Measurements from ENCODE around the gene THRB.

The THRB gene

DNA sequence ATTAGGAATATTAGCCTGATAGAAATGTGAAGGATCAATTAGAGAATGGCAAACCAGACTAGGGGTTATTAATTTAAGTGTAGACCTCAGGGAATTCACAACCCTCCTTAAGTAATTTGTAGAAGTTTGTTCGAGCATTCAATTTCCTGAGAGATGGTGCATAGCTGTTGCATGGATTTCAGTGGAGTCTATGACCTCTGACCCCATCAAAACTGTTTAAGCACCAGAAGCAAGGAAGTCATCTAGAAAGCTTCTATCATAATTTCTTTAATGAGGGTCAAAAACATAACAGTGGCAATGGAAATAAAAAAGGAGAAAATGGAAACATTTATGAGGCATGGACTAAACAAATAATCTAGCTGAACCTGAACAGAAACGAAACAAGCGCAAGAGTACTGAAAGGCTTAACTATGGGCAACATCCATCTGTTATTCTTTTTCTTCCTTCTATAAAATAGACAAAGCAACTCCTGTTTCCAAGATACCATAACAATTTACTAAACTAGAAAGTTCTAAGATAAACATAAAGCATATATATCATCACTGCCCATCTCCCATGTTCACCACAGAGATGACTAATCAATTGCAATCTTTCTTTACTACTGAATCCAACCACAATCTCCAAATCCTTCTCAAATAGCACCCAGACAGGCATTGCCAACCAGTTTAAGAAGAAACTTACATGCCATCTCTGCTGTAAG is 151.4 kb downstream of the THRB start:
- no peak for DNase-seq

DNA sequence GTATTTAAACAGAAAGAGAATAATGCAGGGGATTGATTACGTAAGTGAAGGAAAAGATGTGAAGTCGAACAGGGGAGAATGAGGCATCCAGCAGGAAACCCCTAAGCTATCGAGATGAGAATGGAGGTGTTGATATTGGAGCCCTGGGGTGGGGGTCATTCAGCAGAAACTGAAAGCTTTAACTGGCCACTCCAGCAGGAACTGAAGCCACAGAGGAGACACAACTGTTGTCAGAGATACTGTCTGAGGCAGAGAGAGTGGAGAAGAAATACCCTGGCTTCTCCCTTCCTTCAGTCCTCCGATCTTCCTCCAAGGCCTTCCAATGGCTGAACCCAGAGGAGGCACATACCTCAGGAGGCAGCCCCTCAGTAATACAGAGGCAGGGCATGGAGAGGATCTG is 152.4 kb downstream of the THRB start:
- no peak for DNase-seq

DNA sequence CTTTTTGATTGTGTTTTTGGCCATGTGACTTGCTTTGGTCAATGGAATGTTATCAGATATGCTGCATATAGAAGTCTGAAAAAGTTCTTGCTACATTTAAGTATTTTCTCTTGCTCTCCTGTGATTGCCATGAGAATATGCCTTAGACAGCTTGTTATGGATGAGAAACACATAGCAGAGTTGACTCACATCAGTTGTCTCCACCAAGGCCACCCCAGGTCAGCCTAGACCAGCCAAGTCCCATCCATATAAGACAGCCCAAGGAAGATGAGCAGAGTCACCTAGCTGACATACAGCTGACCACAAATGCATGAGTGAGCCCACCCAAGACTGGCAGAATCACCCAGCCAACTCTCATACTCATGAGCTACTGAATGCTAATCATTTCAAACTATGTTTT is 153.0 kb downstream of the THRB start:
- DNase-seq = no peak

DNA sequence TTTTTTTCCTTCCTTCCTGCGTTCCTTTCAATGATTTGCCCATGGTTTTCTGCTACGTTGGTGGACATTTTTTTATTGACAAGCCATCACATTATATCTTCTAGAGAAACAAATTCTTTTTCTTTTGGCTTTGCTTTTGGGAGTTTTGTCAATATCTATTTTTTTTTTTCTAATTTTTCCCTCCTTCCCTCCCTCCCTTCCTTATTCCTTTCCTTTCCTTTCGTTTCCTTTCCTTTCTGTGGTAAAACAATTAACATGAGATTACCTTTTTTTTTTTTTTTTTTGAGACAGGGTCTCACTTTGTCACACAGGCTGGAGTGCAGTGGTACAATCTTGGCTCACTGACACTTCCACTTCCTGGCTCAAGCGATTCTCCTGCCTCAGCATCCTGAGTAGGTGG is 153.7 kb downstream of the THRB start:
- DNase-seq = no peak

DNA sequence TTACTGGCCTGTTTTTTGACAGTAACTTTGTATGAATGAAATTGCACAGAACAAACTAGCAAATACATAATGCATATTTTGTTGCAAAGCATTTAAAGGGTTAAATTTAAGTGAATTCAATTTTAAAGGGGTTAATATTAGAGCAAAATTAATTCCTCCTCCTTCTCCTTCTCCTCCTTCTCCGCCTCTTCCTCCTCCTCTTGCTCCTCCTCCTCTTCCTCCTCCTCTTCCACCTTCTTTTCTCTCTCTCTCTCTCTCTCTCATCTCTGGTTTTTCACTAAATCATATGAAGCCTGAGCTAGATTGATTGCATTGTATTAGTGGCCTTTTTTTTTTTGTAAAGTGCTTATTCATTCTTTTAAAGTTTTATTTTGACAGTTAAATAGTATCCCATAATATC is 154.5 kb downstream of the THRB start:
- DNase-seq = no peak

DNA sequence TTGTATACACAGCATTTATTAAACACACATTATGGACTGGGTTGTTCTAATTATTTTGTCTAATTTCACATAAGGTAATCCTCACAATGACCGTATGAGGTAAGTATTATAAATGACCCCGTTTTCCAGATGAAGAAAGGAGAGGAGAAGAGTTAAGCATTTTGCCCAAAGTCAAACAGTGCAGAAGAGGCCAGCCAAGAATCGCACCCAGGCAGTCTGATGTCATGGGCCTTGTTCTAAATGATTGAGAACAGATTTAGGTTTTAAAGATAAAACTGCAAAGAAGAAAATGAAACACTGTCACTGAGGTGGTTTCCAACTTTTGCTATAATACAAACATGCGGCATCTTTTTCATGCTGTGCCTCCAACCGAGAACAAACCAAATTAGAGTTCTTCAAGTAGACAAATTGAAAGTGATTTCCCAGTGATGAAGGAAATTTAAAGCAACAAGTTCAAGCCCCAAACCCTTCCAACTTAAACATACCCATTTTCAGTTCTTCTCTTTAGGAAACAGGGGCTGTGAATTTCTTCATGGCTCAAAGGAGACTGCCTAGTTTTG is 155.3 kb downstream of the THRB start:
- DNase-seq = no peak

DNA sequence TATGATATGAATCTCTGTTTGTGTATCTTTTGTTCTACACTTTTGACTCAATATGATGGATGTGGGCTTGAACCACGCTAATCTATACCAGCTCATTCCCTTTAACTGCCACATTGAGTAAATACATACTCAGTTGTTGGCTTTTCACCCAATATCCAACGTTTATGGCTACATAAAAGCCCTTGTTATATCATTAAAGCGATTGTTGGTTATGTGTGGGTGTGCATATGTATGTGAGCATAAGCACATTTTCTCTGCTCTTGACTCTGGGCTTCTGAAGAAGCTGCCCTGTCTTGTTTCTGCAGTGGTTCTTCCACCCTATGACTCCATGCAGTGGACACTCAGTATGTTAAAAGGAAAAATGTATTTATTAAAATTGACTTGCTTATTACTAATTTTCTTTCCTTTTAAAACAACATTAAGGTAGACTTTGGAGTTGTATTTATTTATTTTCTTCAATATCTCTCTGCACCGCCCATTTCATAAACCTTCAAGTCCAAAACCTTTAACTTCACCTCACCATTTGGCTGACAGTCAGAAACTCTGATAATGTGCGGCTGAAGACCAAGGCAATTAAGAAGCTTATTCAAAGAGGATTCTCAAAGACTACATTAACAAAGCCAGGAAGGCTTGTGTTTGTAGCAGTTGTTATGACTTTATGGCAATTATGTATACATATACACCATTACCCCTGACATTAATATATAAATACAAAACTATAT is 156.1 kb downstream of the THRB start:
- DNase-seq = no peak

DNA sequence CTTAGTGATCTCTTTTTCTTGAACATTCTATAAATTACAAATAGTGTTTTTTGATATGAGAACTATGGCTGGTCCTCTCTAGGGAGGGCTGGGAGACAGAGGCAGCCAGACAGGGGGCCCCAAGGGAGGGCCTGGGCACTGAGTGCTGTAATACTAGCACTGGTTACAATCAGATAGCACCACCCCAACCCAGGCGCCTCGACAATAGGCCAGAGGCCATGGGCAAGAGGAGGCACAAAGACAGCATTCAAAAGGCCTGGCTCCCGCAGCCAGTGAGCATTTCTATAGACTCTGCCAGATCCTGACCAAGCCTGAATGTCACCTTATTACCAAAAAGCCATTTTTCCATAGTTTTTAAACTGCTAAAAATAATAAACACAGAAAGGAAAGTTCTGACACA is 158.5 kb downstream of the THRB start:
- DNase-seq = no peak

DNA sequence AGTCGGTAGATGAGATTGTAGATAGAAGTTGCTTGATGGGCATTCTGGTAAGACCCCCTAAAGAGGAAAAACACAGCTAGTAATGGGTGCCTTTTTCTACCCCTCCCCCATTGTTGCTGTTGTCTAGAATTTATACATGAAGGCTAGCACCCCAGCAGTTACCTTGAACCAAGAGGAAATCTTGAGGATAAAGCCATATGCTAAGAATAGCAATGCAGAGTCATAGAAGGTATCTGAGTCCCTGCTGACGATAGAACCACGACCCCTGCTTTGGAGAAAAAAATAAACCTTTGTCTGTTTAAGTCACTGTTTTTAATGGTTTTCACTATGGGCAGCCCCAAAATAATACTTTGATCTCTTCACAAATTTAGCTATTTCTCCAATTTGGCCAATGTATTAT is 162.6 kb downstream of the THRB start:
- DNase-seq = no peak

DNA sequence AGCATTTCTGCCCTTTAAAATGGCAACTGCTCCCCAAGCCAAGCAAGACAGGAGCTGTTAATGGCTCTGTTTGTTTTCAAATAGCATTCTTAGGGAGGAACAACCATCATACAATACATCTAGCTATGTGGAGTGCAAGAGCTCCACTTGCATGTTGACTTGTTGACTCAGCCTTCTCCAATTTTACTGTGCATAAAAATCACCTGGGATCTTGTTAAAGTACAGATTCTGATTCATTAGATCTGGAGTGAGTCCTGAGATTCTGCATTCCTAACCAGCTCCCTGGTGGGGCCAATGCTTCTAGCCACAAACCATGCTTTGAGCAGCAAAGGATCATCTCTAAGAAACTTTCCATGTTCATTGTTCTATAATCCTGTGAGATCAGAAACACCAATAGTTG is 171.4 kb downstream of the THRB start:
- no peak for DNase-seq

DNA sequence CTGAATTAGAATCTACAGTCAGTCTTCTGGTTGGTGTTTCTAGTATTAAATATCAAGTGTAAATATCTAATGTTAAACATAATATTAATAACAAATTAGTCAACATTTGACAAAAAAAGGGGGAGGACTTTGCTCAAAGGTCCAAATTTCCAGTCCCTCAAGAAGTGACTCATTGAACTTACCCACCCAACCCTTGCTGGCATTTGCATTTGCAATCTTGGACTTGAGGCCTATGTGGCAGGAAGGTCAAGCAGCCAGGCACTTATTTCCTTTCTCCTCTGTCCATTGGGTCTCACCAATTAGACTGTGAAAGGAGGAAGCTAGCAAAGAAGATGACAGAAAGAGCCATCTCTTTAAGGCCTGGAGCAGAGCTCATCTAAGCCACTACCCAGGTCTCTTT is 174.0 kb downstream of the THRB start:
- DNase-seq = no peak

DNA sequence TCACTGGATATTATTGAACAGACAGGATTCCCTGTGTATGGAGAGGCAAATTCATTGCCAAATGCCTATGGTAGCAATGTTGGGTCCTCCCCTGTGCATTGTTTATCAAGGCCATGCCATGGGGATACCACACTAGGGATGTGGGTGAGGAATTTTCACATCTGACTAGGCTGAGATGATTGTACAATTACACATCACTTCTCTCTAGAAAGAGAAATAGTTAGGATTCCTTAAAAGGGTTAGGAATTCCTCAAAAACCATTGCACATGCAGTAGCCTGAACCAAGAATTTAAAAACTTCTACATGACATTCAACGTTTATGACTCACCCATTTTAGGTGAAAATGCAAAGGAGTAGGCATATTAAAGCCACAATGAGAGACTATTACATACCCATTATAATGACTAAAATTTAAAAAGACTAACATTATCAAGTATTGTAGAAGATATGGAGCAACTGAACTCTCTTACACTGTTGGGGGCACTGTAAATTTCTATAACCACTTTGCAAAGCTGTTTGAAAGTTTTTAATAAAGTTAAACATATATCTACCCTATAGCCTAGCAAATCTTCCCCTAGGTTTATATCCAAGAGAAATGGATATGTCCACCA is 175.9 kb downstream of the THRB start:
- no peak for DNase-seq

DNA sequence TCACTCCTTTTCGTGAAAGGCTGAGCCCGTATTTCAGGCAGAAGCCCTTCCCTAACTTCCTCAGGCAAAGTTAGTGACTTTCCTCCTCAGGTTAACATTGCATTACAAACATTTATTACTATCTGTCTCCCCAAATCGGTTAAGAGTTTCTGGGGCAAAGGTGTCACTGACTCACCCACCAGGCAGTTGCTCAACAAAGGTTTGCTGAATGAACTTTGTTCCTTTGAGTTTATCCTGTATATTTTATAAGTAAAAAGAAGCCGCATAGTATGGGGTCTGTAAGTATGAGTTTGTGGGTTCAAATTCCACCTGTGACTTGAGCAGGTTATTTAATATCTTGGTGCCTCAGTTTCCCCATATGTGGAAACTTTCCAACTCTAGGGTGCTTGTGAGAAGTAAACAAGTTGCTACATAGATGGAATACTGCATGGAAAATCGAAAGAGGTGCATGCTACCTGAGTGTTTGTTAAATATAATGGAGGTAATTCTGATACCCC is 177.7 kb downstream of the THRB start:
- DNase-seq = no peak

DNA sequence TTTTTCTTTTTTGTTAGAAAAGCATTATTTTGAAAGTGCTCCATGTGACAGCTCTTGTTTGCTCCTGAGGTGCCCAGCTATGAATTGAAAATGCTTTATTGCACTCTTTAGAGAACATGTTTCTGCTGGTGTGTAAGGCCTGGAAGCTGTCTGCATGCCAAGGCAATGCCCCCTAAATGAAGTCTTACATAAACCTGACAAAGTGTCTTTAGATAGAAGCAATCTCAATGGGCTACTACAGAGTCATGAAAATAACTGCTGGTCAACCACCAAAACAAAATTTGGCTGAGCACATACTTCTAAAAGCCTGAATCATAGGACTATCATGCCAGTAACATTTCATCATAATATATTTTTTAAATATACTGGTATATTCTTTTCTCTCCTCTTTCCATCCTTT is 178.7 kb downstream of the THRB start:
- no peak for DNase-seq

DNA sequence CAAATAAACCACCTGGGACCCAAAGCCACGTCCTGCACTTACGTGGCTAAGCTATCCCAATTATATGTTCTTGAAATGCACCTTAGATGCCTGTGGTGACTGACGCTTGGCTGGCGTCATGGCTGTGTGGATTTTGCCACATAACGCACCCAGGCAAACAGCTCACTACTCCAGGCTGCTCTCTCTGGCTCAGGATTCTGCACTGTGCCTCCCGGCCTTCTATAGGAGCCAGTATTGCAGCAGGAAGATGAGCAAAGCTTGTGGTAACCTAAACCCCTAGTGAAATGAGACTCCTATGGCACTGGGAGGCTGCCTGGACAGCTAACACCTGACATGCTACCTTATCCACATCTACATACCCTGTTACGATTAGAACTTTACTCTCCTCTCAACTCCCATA is 179.3 kb downstream of the THRB start:
- no peak for DNase-seq

DNA sequence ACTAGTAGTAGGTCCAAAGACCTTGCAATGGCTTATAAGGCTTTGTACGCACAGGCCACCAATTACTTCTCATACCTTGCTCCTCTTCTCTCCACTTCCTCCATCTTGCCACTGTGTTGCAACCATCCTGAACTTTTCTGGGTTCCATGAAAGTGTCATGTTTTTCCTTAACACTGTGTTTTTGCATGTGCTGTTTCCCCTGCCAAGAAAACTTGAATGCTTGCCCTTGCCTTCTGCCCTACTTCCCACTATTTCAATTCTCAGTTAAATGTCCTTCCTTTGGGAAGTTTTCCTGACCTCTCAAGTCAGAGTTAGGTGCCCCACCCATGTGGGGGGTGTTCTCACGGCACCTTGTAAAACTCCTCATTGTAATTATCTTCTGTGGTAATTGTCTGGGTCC is 182.8 kb downstream of the THRB start:
- DNase-seq = no peak

DNA sequence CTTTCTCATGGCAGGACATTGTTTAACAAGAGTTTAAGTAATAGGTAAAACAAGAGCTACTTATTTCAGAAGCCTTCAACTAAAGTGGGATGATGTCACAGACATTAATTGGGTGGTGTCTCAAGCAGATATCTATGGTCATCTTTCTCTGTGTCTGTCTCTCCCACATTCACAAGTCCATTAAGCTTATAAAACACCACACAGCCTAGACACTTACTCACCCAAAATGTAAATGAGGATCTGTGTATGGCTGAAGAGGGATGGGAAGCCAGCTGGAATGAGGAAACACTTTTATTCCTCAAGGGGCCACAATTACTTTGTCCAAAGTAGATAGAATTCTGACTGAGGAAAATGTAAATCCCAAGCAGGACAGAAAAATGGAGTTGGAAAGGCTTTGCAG is 183.8 kb downstream of the THRB start:
- no peak for DNase-seq

DNA sequence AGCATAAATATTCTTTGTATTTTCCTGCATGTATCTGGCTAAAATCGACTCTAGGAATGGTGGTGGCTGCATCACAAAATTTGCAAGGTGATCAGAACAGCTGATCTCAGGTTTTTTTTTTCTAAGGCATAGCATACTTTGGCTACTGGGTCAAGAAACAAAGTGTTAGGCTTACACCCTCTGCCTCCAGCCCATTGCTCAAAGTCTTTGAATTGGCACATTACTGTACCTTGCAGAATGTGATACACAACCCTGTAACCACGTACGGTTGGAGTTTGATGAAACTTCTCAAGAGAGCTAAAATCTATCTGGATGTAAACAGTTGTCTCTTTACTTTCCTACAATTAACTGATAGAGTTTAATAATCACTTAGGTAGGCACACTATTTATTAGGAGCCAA is 188.1 kb downstream of the THRB start:
- DNase-seq = no peak

DNA sequence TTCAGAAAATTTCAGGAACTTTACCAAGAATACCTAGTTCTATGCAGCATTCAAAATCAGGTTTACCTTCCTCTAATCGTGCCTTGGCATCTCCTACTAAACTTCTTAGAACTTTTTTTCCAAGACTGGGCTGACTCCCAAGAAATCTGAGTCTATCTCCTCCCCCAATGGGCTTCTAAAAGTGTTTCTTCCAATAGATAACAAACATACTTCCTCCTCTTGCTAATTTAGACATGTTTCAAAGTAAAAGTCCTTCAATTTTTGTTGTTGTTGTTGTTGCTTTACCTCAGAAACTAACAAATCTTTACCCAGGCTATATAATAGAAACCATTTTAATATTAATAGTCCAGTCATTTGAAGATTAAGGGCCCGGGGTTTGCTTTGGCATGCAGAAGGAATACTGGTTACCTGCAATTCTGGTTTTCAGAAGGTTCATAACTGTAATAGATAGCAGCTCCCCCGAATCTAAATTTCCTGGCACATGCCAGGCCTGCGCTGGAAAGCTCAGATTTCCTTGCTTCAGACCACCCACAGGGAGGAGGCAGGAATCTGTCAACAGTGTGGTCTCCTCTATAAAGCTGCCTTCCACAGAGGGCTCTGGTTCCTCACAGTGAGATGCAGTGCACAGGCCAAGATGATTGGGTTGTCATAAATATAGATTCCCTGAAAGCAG is 188.7 kb downstream of the THRB start:
- DNase-seq = no peak

DNA sequence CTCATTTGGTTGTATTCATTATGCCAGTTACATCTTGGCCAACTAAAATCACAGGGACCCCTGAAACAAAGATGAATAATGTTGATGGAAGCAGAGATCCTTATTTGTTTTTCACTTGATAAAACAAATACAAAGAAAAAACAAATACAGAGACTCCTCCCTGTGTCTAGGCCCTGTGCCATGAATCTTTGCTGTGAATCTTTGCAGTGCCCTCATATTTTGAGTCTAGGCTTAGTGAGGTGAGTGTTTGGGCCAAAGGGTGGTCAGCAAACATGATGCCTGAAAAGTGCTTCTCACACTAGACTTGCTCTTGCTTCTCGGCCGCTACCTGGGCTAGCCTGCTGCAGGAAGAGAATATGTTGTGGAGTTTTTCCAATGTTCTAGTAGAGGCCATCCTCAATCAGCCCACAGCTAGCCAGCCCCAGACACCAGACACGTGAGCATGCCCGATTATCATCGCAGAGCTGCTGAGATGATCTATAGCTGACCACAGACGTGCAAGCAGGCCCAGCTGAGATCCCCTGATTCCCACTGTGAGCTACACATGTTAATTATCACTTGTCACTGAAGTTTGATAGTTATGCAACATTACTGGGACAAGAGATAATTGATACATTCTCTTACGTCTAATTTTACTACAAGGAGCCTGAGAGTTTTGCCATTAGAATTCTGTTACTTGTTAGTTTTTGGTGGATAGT is 191.4 kb downstream of the THRB start:
- no peak for DNase-seq

DNA sequence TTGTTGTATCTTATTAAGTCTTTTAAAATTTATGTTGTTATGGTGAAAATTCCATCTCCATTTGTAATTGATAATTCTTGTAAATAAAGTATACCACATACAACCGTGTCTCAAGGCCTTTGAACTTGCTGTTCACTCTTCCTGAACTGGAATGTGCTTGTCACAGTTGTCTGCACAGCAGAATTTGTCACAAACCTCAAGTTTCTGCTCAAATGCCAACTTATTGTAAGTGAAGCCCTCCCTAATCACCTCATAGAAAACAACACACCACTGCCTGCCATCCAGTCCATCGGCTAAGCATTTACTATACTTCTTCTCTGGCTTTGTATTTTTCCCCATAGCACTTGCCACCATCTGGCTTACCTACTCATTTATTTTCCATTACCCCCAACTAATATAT is 192.3 kb downstream of the THRB start:
- no peak for DNase-seq

DNA sequence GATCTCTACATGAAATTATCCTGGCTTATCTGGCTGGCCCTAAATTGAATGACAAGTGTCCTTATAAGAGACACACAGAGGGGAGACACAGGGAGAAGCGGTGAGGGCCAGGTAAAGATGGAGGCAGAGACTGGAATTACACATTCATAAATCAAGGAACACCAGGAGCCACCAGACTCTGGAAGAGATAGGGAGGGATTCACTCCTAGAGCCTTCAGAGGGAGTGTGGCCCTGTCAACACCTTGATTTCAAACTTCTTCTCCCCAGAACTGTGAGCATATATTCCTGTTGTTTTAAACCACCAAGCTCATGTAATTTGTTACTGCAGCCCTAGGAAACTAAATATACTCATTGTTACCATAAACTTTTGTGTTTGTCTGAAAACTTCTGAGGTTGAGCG is 193.7 kb downstream of the THRB start:
- DNase-seq = no peak

Measured in CD4-positive, alpha-beta T cell treated with Interleukin-6 for 4 hours (primary cell).